HG03039 (cell line): ENCODE results near the gene MYADML2.
"Not testable (repeated sequence)": the region's sequence is repeated elsewhere in the genome, so short reads cannot be mapped to it uniquely, and the experiment has no call there.

Source experiments
- ATAC-seq: cut with Tn5 transposase; IDR thresholded peaks from one replicate; pipeline ENCODE4 v1.9.1; 2021; ENCODE audit warnings: mild to moderate bottlenecking, moderate library complexity; ENCODE audit not compliant: unreplicated experiment

MYADML2 gene, protein sequence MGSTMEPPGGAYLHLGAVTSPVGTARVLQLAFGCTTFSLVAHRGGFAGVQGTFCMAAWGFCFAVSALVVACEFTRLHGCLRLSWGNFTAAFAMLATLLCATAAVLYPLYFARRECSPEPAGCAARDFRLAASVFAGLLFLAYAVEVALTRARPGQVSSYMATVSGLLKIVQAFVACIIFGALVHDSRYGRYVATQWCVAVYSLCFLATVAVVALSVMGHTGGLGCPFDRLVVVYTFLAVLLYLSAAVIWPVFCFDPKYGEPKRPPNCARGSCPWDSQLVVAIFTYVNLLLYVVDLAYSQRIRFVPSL

DNA sequence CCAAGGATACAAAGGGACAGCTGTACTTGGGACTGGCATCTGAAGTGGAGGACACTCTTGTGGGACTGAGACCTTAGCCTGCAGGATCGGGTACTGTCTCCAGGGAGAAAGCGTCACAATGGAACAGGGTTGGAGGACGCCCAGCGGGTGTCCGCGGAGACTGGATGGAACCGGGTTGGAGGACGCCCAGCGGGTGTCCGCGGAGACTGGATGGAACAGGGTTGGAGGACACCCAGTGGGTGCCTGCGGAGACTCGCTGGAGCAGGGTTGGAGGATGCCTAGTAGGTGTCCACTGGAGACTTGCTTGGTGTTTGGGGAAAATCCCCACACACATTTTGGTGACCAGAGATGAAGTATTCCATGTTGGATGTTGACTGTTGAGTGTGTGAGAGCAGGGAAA lies at the start of gene MYADML2:
Gene MYADML2, minus strand, starts transcription at position 45 of the 400 bp plus-strand sequence. CDS start 5,492 bp downstream, outside the sequence.
- ATAC-seq: no peak

DNA sequence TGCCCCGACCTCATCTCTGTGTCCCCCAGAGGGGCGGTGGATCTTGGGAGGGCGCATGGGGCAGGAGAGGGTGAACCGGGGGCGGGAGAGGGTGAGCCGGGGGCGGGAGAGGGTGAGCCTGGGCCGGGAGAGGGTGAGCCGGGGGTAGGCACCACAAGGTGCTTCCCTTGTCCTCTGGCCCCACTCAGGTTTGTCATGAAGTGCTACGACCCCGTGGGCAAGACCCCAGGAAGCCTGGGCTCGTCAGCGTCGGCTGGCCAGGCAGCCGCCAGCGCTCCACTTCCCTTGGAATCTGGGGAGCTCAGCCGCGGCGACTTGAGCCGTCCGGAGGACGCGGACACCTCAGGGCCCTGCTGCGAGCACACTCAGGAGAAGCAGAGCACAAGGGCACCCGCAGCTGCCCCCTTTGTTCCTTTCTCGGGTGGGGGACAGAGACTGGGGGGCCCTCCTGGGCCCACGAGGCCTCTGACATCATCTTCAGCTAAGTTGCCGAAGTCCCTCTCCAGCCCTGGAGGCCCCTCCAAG lies 49.3 kb upstream of the MYADML2 start:
- no peak for ATAC-seq

DNA sequence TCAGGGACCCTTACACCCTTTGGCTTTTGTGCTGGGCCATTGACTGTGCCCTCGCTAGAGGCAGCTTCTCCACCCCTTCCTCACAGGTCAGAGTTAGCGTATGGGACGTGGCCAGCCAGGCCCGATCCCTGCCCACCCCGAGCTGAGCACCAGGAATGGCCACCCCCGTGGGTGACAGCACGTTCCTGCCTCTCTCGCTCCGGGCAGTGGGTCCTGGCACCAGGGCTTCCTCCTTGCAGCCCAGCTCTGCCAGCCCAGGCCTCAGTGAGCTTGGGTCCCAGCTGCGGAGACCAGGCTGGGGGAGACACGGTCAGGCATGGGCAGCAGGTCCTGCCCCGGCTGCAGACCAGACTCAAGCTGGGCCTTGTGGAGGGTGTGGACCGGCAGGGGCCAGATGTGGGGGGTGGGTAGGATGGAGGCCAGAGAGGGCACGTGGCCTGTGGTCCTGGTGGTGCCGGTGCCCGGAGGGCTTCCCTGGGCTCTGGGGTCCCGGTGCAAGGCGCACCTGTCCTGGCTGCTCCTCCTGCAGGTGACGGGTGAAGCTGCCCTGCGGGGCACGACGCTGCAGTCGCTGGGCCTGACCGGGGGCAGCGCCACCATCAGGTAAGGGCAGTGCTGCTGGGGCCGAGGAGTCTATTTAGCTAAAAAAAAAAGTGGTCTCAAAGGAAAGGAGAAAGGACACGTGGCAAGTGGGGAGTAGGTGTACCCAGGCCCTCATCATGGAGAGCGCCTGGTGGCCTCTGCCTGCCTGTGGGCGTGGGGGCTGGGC lies 48.6 kb upstream of the MYADML2 start:
- ATAC-seq: no peak

DNA sequence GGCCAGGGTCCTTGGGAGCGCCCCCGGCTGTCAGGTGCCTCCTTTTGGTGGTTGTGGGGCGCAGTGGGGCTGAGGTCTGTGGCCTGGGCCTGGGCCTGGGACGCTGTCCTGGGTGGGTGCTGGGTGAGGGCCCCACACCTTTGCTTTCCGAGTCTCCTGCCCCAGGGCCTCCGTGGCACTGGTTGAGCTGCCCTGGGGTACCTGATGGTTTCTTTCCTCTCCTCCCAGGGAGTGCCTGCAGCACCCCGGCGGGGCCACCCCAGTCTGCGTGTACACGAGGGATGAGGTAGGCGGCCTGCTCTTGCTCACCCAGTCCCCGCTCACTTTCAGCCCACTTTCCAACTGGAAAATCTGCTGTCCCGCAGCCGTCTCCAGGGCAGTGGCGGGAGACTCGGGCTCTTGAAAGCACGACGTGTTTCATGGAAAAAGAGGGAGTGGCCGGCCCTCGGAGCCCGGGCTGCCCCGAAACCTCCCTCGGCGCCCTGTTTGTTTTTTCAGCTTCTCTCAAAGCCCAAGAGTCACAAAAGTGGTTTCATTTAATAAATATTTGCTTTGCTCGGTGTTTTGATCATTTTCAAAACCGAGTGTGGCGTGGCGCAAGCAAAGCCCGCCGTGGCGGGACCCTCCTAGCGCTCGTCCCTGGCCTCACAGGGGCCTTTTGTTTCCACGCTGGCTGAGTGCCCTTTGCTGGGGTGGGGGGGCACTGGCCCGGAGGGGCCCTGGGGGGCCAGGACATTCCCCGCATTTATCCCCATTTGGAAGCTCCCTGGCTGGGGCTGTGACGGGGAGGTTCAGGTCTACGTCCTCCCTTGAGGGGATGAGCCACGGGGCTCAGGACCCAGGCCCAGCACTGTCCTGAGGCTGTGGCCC lies 47.8 kb upstream of the MYADML2 start:
- no peak for ATAC-seq

DNA sequence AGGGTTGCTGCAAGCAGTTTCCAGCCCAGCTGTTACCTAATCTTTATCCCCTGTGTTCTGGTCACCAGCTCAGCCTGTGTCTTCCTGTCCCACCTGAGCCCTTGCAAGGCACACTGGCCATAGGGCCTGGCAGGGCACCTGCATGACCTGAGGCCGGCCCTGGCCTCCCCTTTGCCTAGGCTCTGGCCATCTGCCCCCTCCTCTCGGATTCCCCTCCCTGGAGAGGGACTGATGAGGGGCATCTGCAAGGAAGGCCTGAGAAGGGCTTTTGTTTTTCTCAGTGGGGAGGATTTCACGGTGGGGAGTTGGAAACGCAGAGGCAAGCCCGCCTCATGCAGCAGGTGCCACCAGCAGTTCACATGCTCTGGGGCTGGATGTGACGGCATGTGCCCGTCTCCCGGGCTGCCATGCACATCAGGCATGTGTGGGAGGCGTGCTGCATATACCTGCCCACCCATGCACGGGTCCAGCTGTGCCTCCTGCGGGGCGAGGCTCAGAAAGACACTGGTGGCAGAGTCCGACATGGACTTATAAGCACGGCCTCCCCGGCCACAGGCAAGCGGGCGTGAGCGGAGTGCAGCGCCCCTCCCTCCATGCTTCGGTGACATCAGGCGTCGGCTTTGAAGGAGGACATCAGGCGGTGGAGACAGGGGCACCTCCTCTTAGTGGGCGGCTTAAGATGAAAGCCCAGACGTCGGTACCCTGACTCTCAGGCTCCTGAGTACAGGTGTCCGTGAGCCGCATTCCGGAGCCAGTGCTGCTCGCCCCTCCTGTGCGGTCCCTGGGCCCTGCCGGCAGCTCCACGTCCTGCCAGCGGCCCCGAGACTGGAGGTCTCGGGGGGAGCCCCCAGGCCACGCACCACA lies 46.9 kb upstream of the MYADML2 start:
- no peak for ATAC-seq

DNA sequence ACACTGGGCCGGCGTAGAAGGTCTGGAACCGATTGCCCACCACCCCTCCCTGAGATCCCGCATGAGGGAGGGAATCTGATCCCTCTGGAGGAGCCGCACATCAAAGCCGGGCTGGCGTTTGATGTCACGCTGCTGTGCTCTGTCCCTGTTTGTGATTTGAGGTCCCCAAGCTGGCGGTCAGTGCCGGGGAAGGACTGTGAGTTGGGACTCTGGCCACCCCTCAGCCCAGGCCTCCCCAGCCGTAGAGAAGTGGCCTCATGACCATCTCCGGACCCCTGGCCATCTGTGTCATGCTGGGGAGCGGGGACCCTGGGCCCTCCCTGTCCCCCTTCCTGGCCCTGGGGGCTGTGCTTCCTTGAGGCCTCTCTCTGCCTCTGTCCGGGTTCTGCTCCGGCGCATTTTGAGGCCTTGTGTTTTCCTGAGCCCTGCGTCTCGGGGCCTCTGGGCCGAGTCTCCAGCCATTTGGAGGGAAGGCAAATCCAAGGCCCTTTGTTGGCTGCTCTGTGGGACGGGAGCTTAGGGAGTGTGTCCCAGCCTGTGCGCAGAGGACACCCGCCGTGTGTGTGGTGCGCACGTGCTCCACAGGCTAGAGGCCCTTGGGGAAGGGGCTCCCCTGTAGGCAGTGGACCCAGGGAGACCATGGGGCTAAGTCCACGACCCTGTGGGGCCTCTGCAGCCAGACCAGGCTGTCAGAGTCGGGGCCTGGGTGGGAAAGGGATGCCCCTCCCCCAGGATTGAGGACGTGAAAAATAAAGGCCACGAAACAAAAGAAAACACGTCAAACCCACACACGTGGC lies 45.5 kb upstream of the MYADML2 start:
- ATAC-seq: no peak

DNA sequence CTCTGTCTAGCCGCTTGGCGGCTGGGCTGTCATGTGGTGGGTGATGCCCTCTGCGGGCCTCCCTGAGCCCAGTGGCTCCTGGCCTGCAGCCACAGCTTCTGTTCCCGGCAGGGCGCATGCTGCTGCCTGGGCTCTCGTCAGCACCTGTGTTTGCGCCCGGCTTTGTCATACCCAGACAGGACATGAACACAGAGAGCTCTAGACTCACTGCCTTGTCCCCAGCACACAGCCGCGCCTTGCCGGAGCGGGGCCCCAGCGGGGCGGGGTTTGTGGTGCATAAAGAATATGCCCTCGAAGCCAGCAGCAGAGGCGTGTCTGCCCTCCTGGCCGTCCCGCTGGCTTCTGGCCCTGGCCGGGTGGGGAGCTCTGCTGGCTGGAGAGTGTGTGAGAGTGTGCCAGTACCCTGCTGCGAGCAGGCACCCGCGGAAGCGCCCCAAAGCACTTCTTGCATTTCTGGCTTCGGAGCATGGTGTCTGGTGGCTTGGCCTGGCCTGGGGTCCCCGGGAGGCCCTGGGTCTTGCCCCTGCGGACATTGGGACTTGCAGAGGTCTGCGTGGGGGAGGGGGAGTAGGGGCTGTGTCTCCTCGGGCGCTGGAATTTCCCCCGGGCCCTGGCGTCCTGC lies 44.8 kb upstream of the MYADML2 start:
- no peak for ATAC-seq

DNA sequence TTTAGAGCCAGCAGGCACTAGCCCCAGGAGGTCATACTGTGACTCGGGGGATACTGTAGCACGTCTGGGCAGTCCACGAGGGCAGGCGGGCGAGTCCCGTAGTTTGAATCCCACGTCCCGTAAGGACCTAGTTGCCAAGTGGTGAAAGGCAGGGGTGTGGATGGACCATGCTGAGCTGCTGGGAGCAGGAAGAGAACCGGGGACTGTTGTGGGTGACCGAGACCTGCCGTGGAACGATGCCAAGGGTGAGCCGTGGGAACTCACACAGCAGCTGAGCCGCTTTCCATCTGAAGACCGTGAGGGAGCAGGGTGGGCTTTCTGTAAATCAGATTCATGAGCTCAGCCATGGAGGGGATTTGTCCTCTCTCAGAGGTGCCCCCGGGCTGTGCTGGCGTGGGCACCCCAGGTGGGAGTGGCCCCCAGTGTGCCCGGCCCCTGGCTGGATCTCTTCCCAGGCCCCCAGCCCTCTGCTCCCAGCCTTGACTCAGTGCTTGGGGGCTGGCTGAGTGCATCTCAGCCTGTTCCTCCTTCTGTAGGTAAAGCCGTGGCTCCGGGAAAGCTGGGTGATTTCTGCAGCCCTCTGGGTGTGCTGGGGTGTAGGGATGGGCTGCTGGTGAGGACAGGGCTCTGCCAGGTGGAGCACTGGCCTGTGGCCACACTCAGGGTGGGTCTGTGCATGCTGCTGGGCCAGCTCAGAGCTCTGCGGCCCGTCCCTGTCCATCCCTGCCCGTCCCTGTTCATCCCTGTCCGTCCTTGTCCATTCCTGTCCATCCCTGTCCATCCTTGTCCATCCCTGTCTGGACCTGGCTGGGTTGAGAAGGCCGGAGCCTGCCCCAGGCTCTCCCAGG lies 44.0 kb upstream of the MYADML2 start:
- no peak for ATAC-seq

DNA sequence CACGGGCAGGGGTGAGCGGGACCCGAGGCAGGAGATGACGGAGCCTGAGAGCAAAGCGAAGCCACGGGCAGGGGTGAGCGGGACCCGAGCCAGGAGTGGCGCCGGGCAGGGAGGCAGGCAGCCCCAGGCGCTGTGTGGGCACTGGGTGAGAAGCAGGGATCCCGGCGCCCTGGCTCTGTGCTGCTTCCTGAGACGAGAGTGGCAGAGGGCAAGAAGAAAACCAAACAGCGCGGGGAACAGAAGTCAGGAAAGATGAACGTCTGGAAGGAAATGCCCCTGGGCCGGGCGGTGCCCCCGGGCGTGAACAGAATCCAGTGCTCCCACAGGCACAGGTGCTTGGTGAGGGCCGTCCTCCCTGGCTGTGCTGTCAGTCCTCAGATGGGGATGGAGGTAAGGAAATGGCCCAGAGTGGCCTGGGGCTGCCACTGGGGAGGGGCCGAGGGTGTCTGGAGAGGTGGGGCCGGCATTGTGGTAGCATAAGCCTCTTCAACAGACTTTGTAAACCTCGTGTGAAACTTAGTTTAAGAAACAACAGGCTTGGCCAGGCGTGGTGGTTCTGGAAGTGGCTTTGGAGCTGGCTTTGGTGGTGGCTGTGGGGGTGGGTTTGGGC lies 40.2 kb upstream of the MYADML2 start:
- ATAC-seq: no peak

DNA sequence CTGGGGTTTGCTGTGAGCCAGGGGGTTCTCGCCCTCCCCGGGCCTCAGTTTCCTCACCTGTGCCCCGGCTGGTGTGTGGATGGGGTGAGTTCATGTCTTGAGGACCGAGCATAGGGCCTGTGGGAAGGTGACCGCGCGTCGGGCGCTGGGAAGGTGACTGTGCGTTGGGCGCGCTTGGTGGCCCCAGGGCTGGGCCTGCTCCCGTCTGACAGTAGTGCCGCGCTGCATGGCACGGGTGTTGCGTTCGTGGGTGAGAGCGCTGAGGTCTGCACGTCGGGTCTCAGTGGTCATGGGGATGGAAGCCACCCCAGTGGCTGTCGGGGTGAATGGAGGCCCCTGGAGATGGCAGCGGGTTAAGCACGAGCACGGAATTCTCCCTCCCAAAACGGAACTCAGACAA lies 39.6 kb upstream of the MYADML2 start:
- ATAC-seq: no peak

DNA sequence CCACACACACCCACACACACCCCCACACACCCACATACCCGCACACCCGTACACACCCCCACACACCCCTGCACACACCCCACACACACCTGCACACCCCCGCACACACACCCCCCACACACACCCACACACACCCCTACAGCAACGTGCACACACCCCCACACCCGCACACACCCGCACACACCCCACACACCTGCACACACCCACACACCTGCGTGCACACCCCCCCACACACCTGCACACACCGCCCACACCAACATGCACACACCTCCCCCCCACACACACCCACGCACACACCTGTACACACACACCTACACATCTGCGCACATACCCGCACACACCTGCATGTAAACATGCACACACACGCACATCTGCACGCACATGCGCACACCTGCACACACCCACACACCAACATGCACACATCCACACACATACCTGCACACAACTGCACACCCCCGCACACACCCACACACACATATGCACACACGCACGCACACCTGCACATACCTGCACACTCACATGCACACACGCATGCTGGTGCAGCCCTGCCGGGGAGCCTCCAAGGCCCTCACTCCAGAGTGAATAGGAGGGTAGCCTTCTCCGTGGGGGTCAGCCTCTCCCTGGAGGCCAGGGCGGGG lies 37.9 kb upstream of the MYADML2 start:
- ATAC-seq: no peak

DNA sequence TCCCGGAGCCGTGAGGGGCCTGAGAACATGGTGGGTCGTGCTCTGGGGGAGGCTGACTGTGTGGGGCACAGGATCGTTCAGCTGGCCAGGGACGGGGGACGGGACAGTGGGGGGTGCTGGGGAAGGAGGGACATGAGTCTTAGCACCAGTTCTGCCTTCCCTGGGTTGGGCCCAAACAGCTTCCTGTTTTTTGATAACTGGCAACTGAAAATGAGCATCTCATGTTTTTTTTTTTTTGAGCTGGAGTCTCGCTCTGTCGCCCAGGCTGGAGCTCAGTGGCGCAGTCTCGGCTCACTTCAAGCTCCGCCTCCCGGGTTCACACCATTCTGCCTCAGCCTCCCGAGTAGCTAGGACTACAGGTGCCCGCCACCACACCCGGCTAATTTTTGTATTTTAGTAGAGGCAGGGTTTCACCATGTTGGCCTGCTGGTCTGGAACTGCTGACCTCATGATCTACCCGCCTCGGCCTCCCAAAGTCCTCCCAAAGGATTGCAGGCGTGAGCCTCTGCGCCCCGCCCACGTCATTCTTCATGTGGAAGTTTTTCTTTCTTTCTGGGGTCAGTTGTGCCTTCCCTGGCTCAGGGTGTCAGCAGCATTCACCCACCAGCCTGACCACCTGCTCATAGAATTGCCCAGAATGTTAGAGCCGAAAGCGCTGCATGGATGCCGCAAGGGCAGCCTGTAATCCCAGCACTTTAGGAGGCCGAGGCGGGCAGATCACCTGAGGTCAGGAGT lies 36.8 kb upstream of the MYADML2 start:
- no peak for ATAC-seq

DNA sequence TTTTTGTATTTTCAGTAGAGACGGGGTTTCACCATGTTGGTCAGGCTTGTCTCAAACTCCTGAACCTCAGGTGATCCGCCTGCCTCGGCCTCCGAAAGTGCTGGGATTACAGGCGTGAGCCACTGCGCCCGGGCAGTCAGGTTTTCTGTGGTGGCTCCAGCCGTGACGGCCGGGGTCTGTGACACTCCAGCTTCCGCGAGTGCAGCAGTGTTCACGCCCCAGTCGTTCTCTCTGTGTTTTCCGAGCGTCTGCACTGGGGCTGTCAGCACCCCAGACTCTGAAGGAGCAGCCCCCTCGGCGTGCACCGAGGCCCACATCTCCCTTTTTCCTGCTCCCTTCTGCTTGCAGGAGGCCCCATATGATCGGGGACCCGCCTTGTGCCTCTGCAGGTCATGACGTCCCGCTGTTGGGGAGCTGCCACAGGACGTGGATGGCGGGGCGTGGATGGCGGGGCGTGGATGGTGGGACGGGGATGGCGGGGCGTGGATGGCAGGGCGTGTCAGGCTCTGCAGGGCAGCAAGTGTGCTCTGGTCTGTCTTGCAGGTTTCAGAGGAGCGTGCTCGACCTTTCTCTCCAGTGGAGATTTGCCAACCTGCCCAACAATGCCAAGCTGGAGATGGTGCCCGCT lies 36.1 kb upstream of the MYADML2 start:
- no peak for ATAC-seq

DNA sequence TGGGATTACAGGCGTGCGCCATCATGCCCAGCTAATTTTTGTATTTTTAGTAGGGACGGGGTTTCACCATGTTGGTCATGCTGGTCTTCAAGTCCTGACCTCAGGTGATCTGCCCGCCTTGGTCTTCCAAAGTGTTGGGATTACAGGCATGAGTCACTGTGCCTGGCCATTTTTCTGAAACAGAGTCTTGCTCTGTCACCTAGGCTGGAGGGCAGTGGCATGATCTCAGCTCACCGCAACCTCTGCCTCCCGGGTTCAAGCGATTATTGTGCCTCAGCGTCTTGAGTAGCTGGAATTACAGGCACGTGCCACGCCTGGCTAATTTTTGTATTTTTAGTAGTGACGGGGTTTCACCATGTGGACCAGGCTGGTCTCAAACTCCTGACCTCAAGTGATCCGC lies 34.5 kb upstream of the MYADML2 start:
- not testable (repeated sequence) for ATAC-seq

DNA sequence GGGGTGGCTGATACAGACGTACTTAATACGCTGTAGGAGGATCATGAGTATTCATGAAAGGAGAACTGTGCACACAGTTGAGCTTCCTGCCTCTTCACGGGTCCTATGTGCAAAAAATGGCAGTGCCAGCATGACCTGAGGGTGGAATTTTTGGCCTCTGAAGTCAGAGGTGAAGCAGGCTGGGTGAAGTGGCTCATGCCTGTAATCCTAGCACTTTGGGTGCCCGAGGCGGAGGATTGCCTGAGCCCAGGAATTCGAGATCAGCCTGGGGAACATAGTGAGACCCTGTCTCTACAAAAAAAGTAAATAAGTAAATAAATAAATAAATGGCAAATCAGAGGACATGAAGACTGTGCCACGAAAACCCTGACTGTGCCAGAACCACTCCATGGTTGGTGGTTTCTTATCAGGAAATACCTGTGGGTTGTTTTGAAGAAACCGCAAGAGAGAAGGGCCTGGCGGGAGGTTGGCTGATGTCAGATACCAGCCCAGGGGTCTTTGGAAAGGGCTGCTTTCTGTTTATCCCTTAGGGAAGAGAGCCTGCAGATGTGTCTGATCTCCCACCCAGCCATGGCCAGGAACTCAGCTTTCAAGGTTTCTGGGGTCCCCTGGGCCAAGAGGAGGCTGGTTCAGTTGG lies 33.8 kb upstream of the MYADML2 start:
- no peak for ATAC-seq

DNA sequence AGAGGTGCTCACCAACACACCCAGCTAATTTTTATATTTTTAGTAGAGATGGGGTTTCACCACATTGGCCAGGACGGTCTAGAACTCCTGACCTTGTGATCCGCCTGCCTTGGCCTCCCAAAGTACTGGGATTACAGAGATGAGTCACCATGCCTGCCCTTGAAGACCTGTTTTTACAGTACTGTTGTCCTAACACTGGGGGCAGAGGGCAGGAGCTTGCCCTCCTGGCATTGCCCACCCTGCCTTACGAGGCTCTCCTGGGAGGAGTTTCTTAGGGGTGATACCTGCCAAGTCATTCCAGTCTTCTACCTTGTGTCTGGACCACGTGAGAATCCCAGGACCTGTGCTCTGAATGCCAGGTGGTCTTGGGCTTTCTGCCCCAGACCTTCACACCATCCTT lies 33.1 kb upstream of the MYADML2 start:
- no peak for ATAC-seq
